ENCODE data around the gene AGPAT3.

AGPAT3 gene

GRCh38 chr21:43981151-43981870 is 116.3 kb downstream of the AGPAT3 start:
- DNase-seq = no peak

GRCh38 chr21:43981871-43982210 is 116.8 kb downstream of the AGPAT3 start:
- no peak for DNase-seq

- no peak for DNase-seq
These were observed 117.6 kb downstream of the AGPAT3 start for GRCh38 chr21:43982489-43983078.

GRCh38 chr21:43983390-43983789 is 118.4 kb downstream of the AGPAT3 start:
- no peak for DNase-seq

- no peak for DNase-seq
These were observed 118.9 kb downstream of the AGPAT3 start for GRCh38 chr21:43983860-43984420.

GRCh38 chr21:43984905-43985689 is 120.1 kb downstream of the AGPAT3 start:
- no peak for DNase-seq

- no peak for DNase-seq
These were observed 120.7 kb downstream of the AGPAT3 start for GRCh38 chr21:43985690-43986251.

- DNase-seq = no peak
These were observed 121.8 kb downstream of the AGPAT3 start for GRCh38 chr21:43986544-43987451.

GRCh38 chr21:43987509-43987908 is 122.5 kb downstream of the AGPAT3 start:
- no peak for DNase-seq

GRCh38 chr21:43988016-43988415 is 123.0 kb downstream of the AGPAT3 start:
- no peak for DNase-seq

- DNase-seq = no peak
These were observed 123.6 kb downstream of the AGPAT3 start for GRCh38 chr21:43988506-43989230.

- no peak for DNase-seq
These were observed 124.4 kb downstream of the AGPAT3 start for GRCh38 chr21:43989401-43989800.

- DNase-seq = no peak
These were observed 126.5 kb downstream of the AGPAT3 start for GRCh38 chr21:43991447-43991991.

GRCh38 chr21:43992121-43992520 is 127.1 kb downstream of the AGPAT3 start:
- DNase-seq = no peak

- DNase-seq = no peak
These were observed 128.5 kb downstream of the AGPAT3 start for GRCh38 chr21:43993420-43993934.

GRCh38 chr21:43994085-43994484 is 129.1 kb downstream of the AGPAT3 start:
- DNase-seq = no peak

GRCh38 chr21:43994646-43995045 is 129.6 kb downstream of the AGPAT3 start:
- no peak for DNase-seq

GRCh38 chr21:43995521-43996105 is 130.6 kb downstream of the AGPAT3 start:
- DNase-seq = no peak

- DNase-seq = no peak
These were observed 133.0 kb downstream of the AGPAT3 start for GRCh38 chr21:43997766-43998742.
